Right atrium auricular region (tissue), 2 donors: ENCODE data around the gene OR1S2. TPM values are rescaled to one million over a fixed set of nuclear protein-coding genes. Genes with fewer than 3 reads are reported as not detected.
"Not testable (repeated sequence)": the region's sequence is repeated elsewhere in the genome, so short reads cannot be mapped to it uniquely, and the experiment has no call there.

Source experiments
- DNase-seq: peaks from one replicate; pipeline ENCODE4 v3.0.0-alpha.2; 2019; ENCODE audit warnings: low spot score
- H3K27ac ChIP-seq, 2 donors: fragments of 200-600 bp; sonication (generic); 1 replicate in 1 of 2; 2 replicates in 1 of 2; pipeline ENCODE4 v1.5.1; 2016 to 2019
- H3K27me3 ChIP-seq, 2 donors: fragments of 200-600 bp; sonication (generic); one replicate each; pipeline versions ENCODE4 v1.5.1 to v1.6.0; 2017 to 2019
- H3K36me3 ChIP-seq: fragments of 200-600 bp; sonication (generic); one replicate; pipeline ENCODE4 v1.5.1; 2016
- H3K4me1 ChIP-seq, 2 donors: fragments of 200-600 bp; sonication (generic); one replicate each; pipeline versions ENCODE4 v1.5.1 to v1.6.0; 2017 to 2019
- H3K4me3 ChIP-seq, 2 donors: fragments of 200-600 bp; sonication (generic); 1 replicate in 1 of 2; 2 replicates in 1 of 2; pipeline ENCODE4 v1.5.1; 2017 to 2019; ENCODE audit warnings: mild to moderate bottlenecking in 1 of 2, moderate library complexity in 1 of 2
- H3K9me3 ChIP-seq, 2 donors: fragments of 200-600 bp; sonication (generic); one replicate each; pipeline ENCODE4 v1.5.1; 2019
- total RNA-seq, 2 donors: library from RNA; depleted of rRNA; stranded (reverse); fragments of >200 nt; gene quantifications; one replicate each; pipeline ENCODE4 v1.1.0, GENCODE V29; 2016
- TF ChIP-seq, protein P1 (sequence below), 2 donors: fragments of 200-600 bp; sonication (generic); IDR thresholded peaks; one replicate each; pipeline ENCODE4 v1.5.1; 2019; ENCODE audit warnings: antibody characterized with exemption in 2 of 2

The OR1S2 gene, protein sequence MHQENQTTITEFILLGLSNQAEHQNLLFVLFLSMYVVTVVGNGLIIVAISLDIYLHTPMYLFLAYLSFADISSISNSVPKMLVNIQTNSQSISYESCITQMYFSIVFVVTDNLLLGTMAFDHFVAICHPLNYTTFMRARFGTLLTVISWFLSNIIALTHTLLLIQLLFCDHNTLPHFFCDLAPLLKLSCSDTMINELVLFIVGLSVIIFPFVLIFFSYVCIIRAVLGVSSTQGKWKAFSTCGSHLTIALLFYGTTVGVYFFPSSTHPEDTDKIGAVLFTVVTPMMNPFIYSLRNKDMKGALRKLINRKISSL
- total RNA-seq: not detected

DNA sequence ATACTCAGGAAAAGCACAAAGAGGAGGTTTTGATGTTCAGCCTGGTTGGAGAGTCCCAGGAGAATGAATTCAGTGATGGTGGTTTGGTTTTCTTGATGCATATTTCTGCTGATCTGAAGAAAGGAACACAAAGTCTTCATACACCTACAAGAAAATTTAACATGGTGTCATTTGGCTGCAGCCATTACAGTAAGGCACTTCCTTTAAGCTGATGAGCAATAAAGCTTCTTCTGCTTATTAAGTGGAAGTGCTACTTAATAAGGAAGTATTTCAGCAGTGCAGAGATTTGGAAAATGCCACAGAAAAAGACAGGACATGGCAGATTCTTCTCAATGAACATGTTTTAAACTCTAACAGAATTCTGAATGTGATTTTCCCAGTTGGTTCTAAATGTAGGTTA is at the start of gene OR1S2:
OR1S2 (minus strand) TSS at position 101 of the 400 bp plus-strand sequence; CDS start at position 101, 0 bp downstream.
- H3K27ac ChIP-seq: no peak within 1 kb of the TSS
- TF ChIP-seq, protein P1, sequence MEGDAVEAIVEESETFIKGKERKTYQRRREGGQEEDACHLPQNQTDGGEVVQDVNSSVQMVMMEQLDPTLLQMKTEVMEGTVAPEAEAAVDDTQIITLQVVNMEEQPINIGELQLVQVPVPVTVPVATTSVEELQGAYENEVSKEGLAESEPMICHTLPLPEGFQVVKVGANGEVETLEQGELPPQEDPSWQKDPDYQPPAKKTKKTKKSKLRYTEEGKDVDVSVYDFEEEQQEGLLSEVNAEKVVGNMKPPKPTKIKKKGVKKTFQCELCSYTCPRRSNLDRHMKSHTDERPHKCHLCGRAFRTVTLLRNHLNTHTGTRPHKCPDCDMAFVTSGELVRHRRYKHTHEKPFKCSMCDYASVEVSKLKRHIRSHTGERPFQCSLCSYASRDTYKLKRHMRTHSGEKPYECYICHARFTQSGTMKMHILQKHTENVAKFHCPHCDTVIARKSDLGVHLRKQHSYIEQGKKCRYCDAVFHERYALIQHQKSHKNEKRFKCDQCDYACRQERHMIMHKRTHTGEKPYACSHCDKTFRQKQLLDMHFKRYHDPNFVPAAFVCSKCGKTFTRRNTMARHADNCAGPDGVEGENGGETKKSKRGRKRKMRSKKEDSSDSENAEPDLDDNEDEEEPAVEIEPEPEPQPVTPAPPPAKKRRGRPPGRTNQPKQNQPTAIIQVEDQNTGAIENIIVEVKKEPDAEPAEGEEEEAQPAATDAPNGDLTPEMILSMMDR (IDR thresholded peaks at IDR 0.05): no peak
- H3K27me3 ChIP-seq: no peaks in the 10 kb centered on the region
- no peak within 1 kb of the TSS for H3K4me3 ChIP-seq
- no peaks in the 10 kb centered on the region for H3K9me3 ChIP-seq
- DNase-seq: no peak
- H3K4me1 ChIP-seq: no peaks in the 10 kb centered on the region
- H3K36me3 ChIP-seq: no peaks in the 10 kb centered on the region

DNA sequence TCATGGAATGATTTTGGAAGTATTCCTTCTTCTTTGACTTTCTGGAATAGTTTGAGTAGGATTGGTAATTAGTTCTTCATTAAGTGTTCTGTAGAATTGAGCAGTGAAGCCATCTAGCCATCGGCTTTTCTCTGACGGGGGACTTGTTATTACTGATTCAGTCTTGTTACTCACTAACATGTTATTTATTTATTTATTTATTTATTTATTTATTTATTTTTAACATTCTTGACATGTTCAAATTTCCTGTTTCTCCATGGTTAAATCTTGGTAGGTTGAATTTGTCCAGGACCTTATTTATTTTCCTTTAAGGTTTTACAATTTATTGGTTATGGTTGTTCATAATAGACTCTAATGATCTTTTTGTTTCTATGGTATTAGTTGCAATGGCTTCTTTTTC is 40.0 kb upstream of the OR1S2 start:
- peaks cover 0 to 13% of the 10 kb centered on the region in 2 donors for H3K9me3 ChIP-seq

DNA sequence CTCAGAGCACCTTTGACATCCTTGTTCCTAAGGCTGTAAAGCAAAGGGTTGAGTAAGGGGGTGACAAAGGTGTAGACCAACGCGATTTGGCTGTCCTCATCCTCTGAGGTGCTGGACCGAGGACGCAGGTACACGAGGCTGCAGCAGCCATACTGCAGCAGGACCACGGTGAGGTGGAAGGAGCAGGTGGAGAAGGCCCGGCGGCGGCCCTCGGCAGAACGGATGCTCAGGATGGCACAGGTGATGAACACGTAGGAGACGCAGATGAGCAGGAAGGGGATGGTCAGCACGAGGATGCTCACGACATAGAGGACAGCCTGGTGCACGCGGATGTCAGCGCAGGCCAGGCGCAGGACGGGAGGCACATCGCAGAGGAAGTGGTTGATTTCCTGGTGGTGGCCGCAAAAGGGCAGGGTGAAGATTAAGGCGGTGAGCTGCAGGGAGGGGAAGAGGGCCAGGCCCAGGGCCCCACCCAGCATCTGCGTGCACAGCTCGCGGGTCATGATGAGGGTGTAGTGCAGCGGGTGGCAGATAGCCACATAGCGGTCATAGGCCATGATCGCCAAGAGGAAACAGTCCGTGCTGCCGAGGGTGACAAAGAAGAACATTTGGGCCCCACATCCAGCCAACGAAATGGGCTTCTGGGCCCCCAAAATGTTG is 24.1 kb upstream of the OR1S2 start:
- H3K27me3 ChIP-seq: no peaks in the 10 kb centered on the region
- H3K36me3 ChIP-seq: no peaks in the 10 kb centered on the region
- no peaks in the 10 kb centered on the region for H3K4me1 ChIP-seq
- TF ChIP-seq, protein P1 (IDR thresholded peaks at IDR 0.05): no peak
- no peaks in the 10 kb centered on the region for H3K9me3 ChIP-seq
- no peak for DNase-seq
- H3K4me3 ChIP-seq: no peak overlapping the region
- H3K27ac ChIP-seq: no peak overlapping the region

More for the DNA sequence above, 40.0 kb upstream of the OR1S2 start:
- Histone ChIP-seq H3K27ac (no peak overlapping the region), H3K36me3 (no peaks in the 10 kb centered on the region), H3K4me3 (no peak overlapping the region), H3K4me1 (no peaks in the 10 kb centered on the region), H3K27me3 (no peaks in the 10 kb centered on the region)
- TF ChIP-seq, protein P1 (IDR thresholded peaks at IDR 0.05): no peak
- DNase-seq: no peak

DNA sequence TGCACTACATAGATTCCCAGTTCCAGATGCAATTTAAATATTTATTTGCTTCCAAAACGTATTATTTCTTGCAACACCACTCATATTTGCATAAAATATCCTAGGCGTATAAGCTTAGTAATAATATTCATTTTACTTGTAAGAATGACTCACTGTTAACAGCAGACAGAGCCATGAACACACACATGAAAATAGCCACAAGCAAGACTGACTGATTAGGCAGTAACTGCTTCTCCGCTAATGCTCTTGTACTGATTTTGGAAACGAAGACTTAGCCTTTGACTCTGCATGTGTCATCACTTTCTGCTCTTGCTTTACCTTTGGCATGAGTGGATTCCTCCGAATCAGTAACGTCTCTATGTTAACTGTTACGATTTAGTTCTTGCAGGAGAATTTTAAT is 18.8 kb upstream of the OR1S2 start:
- Histone ChIP-seq H3K4me3 (no peak overlapping the region), H3K36me3 (no peaks in the 10 kb centered on the region), H3K4me1 (no peaks in the 10 kb centered on the region), H3K9me3 (no peaks in the 10 kb centered on the region), H3K27ac (no peak overlapping the region), H3K27me3 (no peaks in the 10 kb centered on the region)
- TF ChIP-seq, protein P1 (IDR thresholded peaks at IDR 0.05): no peak
- no peak for DNase-seq

DNA sequence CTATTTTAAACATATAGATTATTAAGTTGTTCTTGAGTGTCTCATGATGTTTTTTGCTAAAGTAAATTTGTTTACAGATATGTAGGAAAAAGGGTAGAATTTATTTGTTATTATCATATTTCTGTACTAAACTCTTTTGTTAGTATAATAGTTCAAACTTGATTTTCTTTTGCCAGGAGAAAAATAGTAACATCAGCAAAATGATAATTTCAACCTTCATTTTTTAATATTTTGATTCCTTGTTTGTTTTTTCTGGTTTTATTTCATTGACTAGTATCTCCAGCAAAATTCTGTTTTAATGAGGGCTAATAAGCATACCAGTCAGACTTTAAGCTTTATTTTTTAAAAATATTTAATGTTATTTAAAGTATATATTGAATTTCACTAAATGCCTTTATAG is 12.5 kb upstream of the OR1S2 start:
- H3K9me3 ChIP-seq: no peaks in the 10 kb centered on the region
- H3K4me3 ChIP-seq: no peak overlapping the region
- no peaks in the 10 kb centered on the region for H3K27me3 ChIP-seq
- no peaks in the 10 kb centered on the region for H3K36me3 ChIP-seq
- H3K4me1 ChIP-seq: no peaks in the 10 kb centered on the region
- H3K27ac ChIP-seq: no peak overlapping the region
- no peak for DNase-seq
- TF ChIP-seq, protein P1 (IDR thresholded peaks at IDR 0.05): no peak

DNA sequence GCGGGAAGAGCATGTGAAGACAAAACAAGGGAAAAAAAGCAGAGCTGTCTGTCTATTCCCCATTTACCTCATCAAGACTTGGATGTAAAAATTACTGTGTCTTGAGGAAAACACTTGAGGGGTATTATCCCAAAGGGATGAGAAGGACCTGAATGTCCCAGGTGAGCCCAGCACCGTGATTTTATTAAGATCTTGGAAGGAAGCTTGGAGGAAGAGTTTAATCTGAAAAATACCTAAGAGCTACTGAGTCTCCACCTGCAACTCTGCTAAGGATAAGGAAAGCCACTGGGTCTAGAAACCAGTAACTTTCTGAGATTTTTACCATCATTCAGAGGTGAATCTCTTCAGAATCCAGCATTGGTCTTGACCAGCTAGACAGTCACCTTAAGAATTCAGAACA is 8.5 kb upstream of the OR1S2 start, which contains the start of gene OR1S1:
OR1S1 (plus strand) TSS at position 301 of the 400 bp plus-strand sequence.
- not testable (repeated sequence) for H3K36me3 ChIP-seq, H3K27me3 ChIP-seq, H3K27ac ChIP-seq, H3K4me1 ChIP-seq, H3K4me3 ChIP-seq, DNase-seq, H3K9me3 ChIP-seq
